GM12801 (cell line): ENCODE results near the gene MRPL22.

Experiments
- CTCF ChIP-seq: IDR thresholded peaks from one replicate; pipeline ENCODE4 v1.5.1; 2011; ENCODE audit warnings: control low read depth; ENCODE audit not compliant: insufficient read length; ENCODE audit errors: extremely low read depth

The MRPL22 gene

GRCh38 chr5:154900066-154900465 lies 40.8 kb upstream of the MRPL22 start:
- TF ChIP-seq CTCF, result no peak

GRCh38 chr5:154901276-154901675 lies 39.6 kb upstream of the MRPL22 start:
- TF ChIP-seq CTCF, result no peak

GRCh38 chr5:154901913-154902312 lies 39.0 kb upstream of the MRPL22 start:
- no peak for TF ChIP-seq CTCF

- TF ChIP-seq CTCF, result no peak
Measured at GRCh38 chr5:154916874-154917273, 24.0 kb upstream of the MRPL22 start.

GRCh38 chr5:154917757-154918156 lies 23.1 kb upstream of the MRPL22 start:
- TF ChIP-seq CTCF, result no peak

GRCh38 chr5:154923441-154924430 lies 17.1 kb upstream of the MRPL22 start:
- TF ChIP-seq CTCF, result no peak

- TF ChIP-seq CTCF, result no peak
Measured at GRCh38 chr5:154933537-154933936, 7.3 kb upstream of the MRPL22 start.
